ENCODE data around the gene MUC5AC. TPM values are rescaled to one million over a fixed set of nuclear protein-coding genes. Genes with fewer than 3 reads are reported as not detected.

Gene MUC5AC
- not detected for total RNA-seq

GRCh38 chr11:1157645-1158591 is at the start of gene MUC5AC:
Gene MUC5AC, plus strand, starts transcription at chr11:1157953. Its CDS starts 47 bp downstream, at chr11:1158000.
- Histone ChIP-seq H3K9me3 (no peaks in the 10 kb centered on the region), H3K4me3 (no peak within 1 kb of the TSS), H3K4me1 (no peaks in the 10 kb centered on the region), H3K27me3 (no peaks in the 10 kb centered on the region), H3K36me3 (no peaks in the 10 kb centered on the region), H3K27ac (no peak within 1 kb of the TSS)
- in situ Hi-C loops (cut with MboI; ENCODE audit: low pct_ligation_motif_present in 1 of 4, low pct_unique_long_range_greater_than_20kb in 1 of 4, low sequenced_read_pairs in 3 of 4) (no loop called here), intact Hi-C loops (cut with DNase I; ENCODE audit: low total_unique reads) (no loop called here)
- WGBS, 2 donors (ENCODE audit: low coverage in 1 of 2): 68% methylated on average over 21 of the region's 32 CpGs; no CpG with 5 or more reads in 1 of the 2 donors
- no peak for DNase-seq
- TF ChIP-seq POLR2A (IDR thresholded peaks at IDR 0.05) (no peak), CTCF (IDR thresholded peaks at IDR 0.05) (no peak), EP300 (IDR thresholded peaks at IDR 0.05; ENCODE audit: low read depth) (no peak), POLR2AphosphoS5 (IDR thresholded peaks at IDR 0.05) (no peak)

- H3K4me3 ChIP-seq: no peak overlapping the region
- no peaks in the 10 kb centered on the region for H3K9me3 ChIP-seq
- DNase-seq: no peak
- no peaks in the 10 kb centered on the region for H3K4me1 ChIP-seq
- no peaks in the 10 kb centered on the region for H3K27me3 ChIP-seq
- no peak overlapping the region for H3K27ac ChIP-seq
- WGBS, 2 donors (ENCODE audit: low coverage in 1 of 2): 67 to 82% methylated on average over 3 to 29 of the region's 29 CpGs
- intact Hi-C loops (cut with DNase I; ENCODE audit: low total_unique reads) (no loop called here), in situ Hi-C loops (cut with MboI; ENCODE audit: low pct_ligation_motif_present in 1 of 4, low pct_unique_long_range_greater_than_20kb in 1 of 4, low sequenced_read_pairs in 3 of 4) (no loop called here)
- no peak for TF ChIP-seq CTCF (IDR thresholded peaks at IDR 0.05)
- no peak for TF ChIP-seq POLR2A (IDR thresholded peaks at IDR 0.05)
- TF ChIP-seq EP300 (IDR thresholded peaks at IDR 0.05; ENCODE audit: low read depth): no peak
- no peak for TF ChIP-seq POLR2AphosphoS5 (IDR thresholded peaks at IDR 0.05)
- H3K36me3 ChIP-seq: no peaks in the 10 kb centered on the region
These were observed 49.4 kb upstream of the MUC5AC start for GRCh38 chr11:1108246-1108900.

- intact Hi-C loops (cut with DNase I; ENCODE audit: low total_unique reads) (no loop called here), in situ Hi-C loops (cut with MboI; ENCODE audit: low pct_ligation_motif_present in 1 of 4, low pct_unique_long_range_greater_than_20kb in 1 of 4, low sequenced_read_pairs in 3 of 4) (no loop called here)
- H3K4me3 ChIP-seq: no peak overlapping the region
- 78% methylated on average over 25 of the region's 28 CpGs; no CpG with 5 or more reads in 1 of the 2 donors for WGBS, 2 donors (ENCODE audit: low coverage in 1 of 2)
- no peaks in the 10 kb centered on the region for H3K27me3 ChIP-seq
- no peak overlapping the region for H3K27ac ChIP-seq
- H3K4me1 ChIP-seq: no peaks in the 10 kb centered on the region
- no peaks in the 10 kb centered on the region for H3K9me3 ChIP-seq
- no peaks in the 10 kb centered on the region for H3K36me3 ChIP-seq
- DNase-seq: no peak
- no peak for TF ChIP-seq POLR2A (IDR thresholded peaks at IDR 0.05)
- no peak for TF ChIP-seq CTCF (IDR thresholded peaks at IDR 0.05)
- no peak for TF ChIP-seq POLR2AphosphoS5 (IDR thresholded peaks at IDR 0.05)
- no peak for TF ChIP-seq EP300 (IDR thresholded peaks at IDR 0.05; ENCODE audit: low read depth)
These were observed 48.4 kb upstream of the MUC5AC start for GRCh38 chr11:1109101-1109917.

All from transverse colon (tissue), 4 donors.